ENCODE results near the gene PRKCH.

Gene PRKCH

DNA sequence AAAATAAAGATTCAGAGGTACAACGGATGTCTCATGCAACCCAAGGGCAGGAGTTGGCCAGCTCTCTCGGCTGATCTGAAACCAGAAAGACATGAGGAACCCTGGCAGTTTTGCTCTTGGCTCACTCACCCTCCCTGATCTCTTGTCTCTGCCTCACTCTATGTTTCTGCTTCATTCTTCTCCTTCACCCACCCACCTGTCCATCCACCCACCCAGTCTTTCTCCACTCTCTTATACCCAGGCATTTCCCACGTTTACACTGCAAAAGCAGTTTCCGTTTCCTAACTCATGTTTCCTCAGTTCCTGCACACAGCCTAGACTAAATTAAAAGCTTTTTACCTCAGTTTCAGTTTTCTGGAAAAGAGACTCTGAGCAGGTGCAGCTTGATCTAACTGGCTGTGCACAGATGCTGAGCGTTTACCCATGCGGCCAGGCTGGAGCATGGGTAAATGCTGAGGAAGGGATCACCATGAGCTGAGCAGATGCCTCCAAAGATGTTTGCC is 157.6 kb downstream of the PRKCH start:
- TF ChIP-seq, protein P1, sequence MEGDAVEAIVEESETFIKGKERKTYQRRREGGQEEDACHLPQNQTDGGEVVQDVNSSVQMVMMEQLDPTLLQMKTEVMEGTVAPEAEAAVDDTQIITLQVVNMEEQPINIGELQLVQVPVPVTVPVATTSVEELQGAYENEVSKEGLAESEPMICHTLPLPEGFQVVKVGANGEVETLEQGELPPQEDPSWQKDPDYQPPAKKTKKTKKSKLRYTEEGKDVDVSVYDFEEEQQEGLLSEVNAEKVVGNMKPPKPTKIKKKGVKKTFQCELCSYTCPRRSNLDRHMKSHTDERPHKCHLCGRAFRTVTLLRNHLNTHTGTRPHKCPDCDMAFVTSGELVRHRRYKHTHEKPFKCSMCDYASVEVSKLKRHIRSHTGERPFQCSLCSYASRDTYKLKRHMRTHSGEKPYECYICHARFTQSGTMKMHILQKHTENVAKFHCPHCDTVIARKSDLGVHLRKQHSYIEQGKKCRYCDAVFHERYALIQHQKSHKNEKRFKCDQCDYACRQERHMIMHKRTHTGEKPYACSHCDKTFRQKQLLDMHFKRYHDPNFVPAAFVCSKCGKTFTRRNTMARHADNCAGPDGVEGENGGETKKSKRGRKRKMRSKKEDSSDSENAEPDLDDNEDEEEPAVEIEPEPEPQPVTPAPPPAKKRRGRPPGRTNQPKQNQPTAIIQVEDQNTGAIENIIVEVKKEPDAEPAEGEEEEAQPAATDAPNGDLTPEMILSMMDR (IDR thresholded peaks at IDR 0.05; ENCODE audit: low read depth, low read length, missing control alignments) = no peak
- no peak overlapping the region for H3K4me3 ChIP-seq (ENCODE audit: low read depth, low read length)
- DNase-seq (ENCODE audit: low read depth) = no peak
- in situ Hi-C loops (cut with HindIII; ENCODE audit: low sequenced_read_pairs) = loop anchor here (10.0 kb wide), 1 partner anchor 246 kb away; no protein-coding TSS in a partner anchor

DNA sequence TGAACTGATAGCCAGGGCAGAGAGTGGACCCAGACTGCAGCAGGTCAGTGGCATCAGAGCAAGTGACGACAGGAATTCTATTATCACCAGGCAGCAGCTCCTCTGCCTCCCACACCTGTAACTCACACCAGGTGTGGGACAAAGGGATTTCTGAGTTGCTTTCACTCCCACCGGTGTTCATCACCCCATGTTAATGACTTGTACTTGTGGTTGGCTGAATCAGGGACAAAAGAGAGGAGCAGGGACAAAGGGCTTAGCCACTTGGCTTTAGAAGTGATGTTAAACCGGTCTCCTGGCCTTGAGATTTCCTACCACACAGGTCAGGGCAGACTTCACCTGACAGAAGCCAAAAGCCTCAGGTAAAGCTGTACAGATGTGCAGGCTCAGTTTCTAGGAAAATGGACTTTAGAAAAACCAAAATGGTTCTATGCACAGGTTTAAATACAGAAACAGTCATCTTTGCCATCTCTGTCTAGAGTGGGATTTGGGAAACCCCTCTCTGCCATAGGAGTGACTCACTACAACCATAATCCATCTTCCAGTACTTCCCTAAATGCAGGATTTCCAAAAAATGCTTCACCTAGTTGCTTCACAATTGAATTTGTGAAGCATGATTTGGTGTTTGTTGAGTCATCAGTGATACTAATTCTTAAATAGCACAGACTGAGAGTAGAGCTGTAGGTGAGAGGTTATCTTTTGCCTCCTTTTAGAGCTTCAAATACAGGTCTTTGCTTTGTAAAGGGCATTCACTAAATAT is 158.5 kb downstream of the PRKCH start:
- TF ChIP-seq, protein P1 (IDR thresholded peaks at IDR 0.05; ENCODE audit: low read depth, low read length, missing control alignments) = no peak
- H3K4me3 ChIP-seq (ENCODE audit: low read depth, low read length) = no peak overlapping the region
- in situ Hi-C loops (cut with HindIII; ENCODE audit: low sequenced_read_pairs) = loop anchor here (10.0 kb wide), 1 partner anchor 245 kb away; no protein-coding TSS in a partner anchor
- DNase-seq (ENCODE audit: low read depth) = no peak

DNA sequence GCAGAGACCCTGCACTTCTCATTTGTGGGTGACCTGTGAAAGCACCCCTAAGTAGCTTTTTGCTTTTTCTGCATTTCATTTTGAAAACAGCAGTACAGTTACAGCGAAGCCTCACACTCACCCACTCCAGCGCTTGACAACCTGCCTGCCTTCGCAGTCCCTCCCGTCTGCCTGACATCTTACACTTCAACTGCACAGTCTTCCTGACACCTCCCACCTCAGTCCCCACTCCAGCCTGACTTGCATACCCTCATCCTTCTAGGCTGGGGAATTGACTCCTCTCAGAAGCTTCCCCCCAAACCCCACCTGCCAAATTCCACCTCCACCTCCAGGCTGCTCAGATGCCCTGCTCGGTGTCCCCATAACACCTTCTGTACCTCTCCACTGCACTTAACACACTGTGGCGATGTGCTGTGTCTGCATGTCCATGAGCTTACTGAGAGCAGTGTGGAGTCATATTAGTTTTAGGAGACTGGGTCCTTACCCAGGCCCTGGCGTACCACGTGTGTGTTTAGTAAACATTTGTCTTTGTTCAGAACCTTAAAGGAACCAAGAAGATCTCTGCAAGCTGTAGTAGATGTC is 159.4 kb downstream of the PRKCH start:
- in situ Hi-C loops (cut with HindIII; ENCODE audit: low sequenced_read_pairs) = no loop called here
- no peak overlapping the region for H3K4me3 ChIP-seq (ENCODE audit: low read depth, low read length)
- DNase-seq (ENCODE audit: low read depth) = no peak
- TF ChIP-seq, protein P1 (IDR thresholded peaks at IDR 0.05; ENCODE audit: low read depth, low read length, missing control alignments) = no peak

DNA sequence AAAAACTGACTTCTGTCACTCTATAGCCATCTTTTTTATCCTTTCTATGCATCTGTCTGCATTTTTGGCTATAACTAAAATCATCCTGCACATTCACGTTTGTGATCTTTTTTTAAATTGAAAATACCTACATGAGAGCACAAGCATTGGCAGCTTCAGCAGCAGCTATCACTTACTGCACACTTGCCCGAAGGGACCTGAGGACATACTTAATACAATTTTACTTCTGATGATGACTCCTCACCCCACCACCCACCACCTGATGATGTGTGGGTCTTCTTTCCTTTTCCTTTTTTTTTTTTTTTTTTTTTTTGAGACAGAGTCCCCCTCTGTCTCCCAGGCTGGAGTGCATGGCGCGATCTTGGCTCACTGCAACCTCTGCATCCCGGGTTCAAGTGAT is 160.3 kb downstream of the PRKCH start:
- TF ChIP-seq, protein P1 (IDR thresholded peaks at IDR 0.05; ENCODE audit: low read depth, low read length, missing control alignments) = no peak
- in situ Hi-C loops (cut with HindIII; ENCODE audit: low sequenced_read_pairs) = no loop called here
- H3K4me3 ChIP-seq (ENCODE audit: low read depth, low read length) = no peak overlapping the region
- DNase-seq (ENCODE audit: low read depth) = no peak

DNA sequence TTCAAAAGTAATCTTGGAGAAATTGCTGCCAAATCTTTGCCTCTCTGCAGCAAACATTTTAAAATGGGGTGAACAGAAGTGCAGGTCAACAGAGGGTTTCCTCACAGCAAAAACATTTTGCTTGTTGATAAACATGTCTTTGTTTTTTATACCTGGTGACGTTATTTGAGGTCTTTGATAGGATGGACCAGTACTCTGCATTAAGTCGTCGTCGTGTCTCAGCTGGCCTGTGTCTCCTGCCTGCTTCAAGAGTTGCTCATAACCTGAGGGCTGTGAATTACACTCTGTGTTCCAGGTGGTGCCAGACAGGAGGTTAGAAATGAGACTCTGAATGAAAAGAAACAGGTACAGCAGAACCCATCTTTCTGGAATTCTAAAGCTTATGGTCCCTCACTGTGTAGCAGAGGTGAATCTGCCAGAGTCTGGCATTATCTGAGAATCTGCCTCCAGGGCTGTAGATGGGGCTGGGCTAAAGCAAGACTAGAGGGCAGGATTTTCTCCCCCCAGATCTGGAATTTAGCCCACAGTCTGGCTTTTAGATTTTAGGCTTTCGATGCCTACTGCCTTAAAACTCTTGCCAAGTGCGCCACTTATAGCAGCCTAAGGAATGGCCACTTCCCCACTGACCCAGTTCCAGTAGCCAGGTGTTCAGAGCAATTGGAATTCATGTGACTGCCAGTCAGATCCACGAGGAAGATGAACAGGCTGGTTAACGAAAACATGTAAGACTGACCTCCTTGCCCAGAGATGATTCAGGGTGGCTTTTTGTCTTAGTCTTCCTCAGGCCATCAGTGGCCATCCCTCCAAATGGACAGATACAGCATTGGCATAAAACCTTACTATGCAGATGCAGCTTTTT is 161.2 kb downstream of the PRKCH start:
- TF ChIP-seq, protein P1 (IDR thresholded peaks at IDR 0.05; ENCODE audit: low read depth, low read length, missing control alignments) = no peak
- no peak overlapping the region for H3K4me3 ChIP-seq (ENCODE audit: low read depth, low read length)
- DNase-seq (ENCODE audit: low read depth) = no peak
- in situ Hi-C loops (cut with HindIII; ENCODE audit: low sequenced_read_pairs) = no loop called here

DNA sequence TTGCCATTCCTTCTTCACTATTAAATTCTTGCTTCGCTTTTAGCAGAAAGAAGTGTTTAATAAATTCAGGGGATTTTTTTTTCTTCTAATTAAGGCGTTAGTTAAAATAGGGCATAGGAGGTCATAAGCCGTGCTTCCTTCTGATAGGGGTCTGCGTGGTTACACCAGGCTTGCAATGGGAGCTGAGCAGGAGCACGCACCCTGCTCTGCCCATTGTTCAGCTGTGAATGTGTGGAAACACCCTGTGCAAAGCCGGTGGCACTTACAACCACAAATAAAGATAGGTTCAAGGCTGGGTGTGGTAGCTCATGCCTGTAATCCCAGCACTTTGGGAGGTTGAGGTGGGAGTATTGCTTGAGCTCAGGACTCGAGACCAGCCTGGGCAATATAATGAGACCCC is 162.1 kb downstream of the PRKCH start:
- in situ Hi-C loops (cut with HindIII; ENCODE audit: low sequenced_read_pairs) = no loop called here
- H3K4me3 ChIP-seq (ENCODE audit: low read depth, low read length) = no peak overlapping the region
- TF ChIP-seq, protein P1 (IDR thresholded peaks at IDR 0.05; ENCODE audit: low read depth, low read length, missing control alignments) = no peak
- DNase-seq (ENCODE audit: low read depth) = no peak

Measured in astrocyte of the cerebellum (primary cell).